GF-D8 (cell line): Measurements from ENCODE around the gene NR2C2.
"Not testable (repeated sequence)": the region's sequence is repeated elsewhere in the genome, so short reads cannot be mapped to it uniquely, and the experiment has no call there.

Experiments
- DNase-seq: peaks from one replicate; lab custom pipeline; 2025; lab: John Stamatoyannopoulos, UW

The NR2C2 gene

DNA sequence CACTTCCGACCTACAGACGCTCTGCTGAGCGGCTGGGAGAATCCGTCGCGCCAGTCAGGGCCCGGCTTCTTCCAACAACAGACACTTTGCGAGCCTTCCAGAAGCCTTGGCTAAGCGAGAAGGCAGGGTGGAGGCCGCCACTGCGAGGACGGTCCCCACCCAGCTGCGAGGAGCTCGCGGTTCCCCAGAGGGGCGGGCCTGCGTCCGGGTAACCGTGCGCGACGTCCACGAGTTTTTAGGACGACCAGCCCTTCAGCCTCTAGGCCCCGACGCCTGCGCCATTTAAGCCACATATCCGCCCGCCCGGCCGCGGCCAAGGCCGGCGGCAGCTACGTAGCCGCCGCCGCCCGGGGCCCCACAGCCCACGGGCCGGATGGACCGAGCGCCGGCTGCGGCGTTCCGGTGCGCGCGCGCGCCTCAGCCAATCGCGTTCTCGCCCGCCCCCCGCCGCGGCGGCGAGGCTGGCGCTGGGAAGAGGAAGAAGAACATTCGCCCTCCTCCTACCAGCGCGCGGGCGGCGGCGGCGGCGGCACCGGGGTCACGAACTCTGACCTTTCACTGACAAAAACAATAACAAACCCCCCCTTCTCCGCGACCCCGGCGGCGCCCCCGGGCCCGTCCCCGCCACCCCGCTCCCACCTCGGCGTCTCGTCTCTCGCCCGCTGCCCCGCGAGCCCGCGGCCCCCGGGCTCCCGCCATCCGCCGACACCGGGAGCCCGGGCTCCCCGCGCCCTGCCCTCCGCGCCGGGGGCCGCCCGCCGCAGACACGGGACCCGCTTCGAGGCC is at the start of gene NR2C2:
Gene NR2C2 (plus strand): TSS at position 484 of the 786 bp plus-strand sequence. CDS start 56,332 bp downstream, outside the sequence.
- DNase-seq: peak; percentile 56

DNA sequence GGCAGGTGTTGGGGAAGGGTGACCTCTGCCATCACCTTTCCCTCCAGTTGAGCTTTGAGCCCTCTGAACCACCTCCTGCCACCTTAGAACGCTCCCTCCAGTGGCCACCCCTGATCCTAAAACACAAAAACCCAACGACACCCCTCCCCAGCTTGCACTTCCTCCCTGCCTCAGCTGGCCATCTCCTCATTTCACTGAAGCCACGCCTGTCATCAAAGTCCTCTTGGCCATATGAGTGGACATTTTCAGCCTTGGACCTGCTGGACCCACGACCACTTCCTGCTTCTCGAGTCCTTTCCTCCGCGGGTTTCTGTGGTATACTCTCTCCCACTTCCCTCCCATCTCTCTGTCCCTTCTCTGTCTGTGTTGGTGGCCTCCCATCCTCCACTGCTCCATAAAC is 48.5 kb upstream of the NR2C2 start:
- no peak for DNase-seq

- no peak for DNase-seq
These were observed 47.3 kb upstream of the NR2C2 start for GRCh38 chr3:14899993-14900618.

DNA sequence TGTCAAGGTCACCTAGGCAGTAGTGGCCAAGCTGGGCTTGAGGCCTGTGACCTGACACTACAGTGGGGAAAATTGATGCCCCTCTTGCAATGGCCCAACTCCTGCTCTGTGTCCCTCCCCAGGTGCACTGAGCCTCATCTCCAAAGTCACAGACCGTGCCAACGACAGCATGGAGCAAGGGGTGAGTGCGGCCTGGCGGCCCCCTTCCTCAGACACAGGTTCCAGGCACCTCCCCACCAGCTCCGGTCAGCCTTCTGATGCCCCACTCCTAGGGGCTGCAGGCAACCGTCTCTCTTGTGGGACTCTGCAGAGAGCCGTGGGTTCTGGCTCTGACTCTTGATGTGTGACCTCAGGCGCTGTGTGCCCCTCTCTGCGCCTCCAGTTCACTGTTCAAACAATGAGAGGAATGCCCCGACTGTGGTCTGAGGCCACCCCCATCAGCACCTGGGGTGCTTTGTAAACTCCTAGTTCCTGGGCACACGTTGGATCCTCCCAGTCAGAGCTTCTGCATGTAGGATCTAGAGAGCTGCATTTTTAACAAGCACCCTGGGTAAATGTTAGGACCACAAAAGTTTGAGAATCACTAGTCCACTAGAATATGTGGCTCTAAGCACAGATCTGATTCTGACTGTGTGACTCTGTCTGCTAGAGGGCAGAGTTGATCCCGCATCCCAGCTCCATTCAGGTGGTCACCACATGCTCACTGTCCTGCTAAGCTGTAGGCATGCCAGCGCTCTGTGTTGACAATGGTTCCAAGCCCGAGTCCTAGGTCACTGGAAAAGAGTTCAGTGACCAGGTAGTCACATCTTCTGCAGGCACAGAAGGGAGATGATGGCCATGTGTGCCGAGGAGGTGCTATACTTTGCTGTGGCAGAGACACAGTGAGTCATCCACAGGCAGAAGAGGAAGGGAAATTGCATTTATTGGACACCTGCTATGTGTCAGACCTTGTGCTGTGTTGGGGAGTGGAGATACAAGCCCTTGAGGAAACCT is 46.2 kb upstream of the NR2C2 start:
- DNase-seq: no peak

- no peak for DNase-seq
These were observed 44.7 kb upstream of the NR2C2 start for GRCh38 chr3:14902719-14903118.

- not testable (repeated sequence) for DNase-seq
These were observed 43.9 kb upstream of the NR2C2 start for GRCh38 chr3:14903501-14903900.

GRCh38 chr3:14905055-14905657 is 42.2 kb upstream of the NR2C2 start:
- no peak for DNase-seq

- DNase-seq: no peak
These were observed 40.9 kb upstream of the NR2C2 start for GRCh38 chr3:14906355-14906971.

GRCh38 chr3:14907043-14907966 is 40.1 kb upstream of the NR2C2 start:
- no peak for DNase-seq

- DNase-seq: no peak
These were observed 38.1 kb upstream of the NR2C2 start for GRCh38 chr3:14909250-14909649.

DNA sequence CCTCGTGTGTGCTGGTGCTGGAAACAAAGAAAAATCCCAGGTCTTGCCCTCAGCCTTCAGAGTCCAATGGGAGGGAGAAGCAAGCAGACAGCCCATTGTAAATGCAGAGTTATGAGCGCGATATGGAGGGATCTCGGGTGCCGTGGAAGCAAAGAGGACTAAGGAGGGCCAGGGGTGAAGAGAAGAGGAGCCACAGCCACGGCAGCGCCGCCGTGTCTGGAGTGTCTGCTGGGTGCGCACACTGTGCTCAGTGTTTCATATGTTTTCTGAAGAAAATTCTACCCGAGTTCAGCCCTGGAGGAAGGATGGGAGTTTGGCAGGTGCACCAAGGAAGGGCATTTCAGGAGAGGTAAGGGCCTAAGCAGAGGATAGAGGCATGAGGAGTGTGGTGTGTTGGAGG is 35.7 kb upstream of the NR2C2 start:
- no peak for DNase-seq

GRCh38 chr3:14913071-14913925 is 34.1 kb upstream of the NR2C2 start:
- DNase-seq: no peak

DNA sequence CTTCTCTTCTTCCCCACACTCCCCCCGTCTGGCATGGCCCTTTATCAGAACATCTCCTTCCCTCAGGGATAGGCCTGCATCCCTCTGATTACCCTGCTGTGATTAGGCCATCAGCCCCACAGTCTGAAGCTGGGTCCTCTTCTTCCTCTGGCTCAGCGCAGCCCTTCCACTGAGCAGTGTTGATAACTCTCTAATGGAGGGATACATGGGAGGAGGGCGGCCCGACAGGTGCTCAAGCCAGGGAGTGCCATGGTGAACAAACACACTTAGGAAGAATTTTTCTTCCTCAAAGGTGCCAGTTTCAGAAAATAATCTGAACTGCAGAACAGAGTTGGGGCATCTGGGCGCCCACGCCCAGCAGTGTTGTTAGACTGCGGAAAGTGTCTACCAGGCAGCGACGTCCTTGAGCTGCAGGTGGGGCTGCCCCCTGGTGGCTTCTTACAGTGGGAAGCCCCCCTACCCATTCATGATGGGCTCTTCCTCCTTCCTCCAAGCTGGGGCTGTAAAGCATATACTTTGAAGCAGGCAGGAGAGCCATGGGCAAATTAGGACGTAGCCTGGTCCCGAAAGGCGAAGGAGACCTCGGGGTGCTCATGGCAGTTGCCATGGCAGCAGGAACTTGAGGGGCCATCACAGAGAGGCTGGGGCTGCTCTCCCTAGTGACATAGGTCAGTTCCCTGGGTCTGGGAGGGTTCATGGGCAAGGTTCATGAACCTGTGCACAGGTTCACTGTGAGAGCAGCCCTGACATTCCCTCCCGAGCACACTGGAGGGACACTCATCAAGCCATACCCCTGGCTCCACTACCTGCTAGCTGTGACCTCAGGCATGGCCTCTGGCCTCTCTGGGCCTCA is 33.2 kb upstream of the NR2C2 start:
- no peak for DNase-seq

GRCh38 chr3:14914779-14915117 is 32.6 kb upstream of the NR2C2 start:
- no peak for DNase-seq

DNA sequence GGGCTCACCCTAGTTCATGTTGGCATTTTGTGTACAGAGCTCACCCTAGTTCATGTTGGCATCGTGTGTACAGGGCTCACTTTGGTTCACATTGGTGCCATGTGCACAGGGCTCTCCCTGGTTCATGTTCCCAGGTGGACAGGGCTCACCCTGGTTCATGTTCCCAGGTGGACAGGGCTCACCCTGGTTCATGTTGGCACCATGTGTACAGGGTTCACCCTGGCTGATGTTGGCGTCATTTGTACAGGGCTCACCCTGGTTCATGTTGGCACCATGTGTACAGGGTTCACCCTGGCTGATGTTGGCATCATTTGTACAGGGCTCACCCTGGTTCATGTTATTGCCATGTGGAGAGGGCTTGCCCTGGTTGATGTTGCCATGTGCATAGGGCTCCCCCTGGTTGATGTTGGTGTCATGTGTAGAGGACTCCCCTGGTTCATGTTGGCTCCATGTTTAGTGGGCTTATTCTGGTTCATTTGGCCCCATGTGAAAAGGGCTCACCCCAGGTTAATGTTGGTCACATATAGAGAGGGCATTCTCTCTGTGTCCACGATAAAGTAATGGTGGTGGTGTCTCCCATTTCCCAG is 31.7 kb upstream of the NR2C2 start:
- DNase-seq: no peak

DNA sequence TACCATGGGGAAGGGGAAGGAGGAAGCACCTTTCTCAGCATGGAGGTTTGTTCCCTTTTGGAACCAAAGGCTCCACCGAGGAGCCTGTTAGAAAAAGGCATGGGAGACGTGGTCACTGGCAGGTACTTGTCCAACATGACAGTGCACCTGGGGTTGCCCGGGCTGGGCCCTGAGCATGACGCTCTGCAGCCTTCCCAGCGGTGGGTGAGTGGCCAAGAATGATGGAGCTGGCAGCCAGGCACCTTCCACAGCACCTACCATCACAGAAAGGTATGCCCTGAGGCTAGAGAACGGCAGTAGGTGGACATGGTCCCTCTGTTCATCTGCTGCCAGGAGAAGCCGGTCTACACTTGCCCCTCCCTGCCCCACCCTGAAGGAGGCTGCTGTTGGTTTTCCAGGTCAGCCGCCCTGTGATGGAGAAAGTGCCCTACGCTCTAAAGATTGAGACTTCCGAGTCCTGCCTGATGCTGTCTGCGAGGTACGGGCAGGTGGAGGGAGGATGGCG is 29.0 kb upstream of the NR2C2 start:
- DNase-seq: no peak

GRCh38 chr3:14920536-14920935 is 26.8 kb upstream of the NR2C2 start:
- no peak for DNase-seq

GRCh38 chr3:14921034-14921616 is 26.3 kb upstream of the NR2C2 start:
- DNase-seq: no peak
